Activated CD8-positive, alpha-beta T cell treated with anti-CD3 and anti-CD28 coated beads, Interleukin-2, amount 10 ng/mL, durations not matched to agents 7 days and 5 days (primary cell): Measurements from ENCODE around the gene ALDH1B1. TPM values are rescaled to one million over a fixed set of nuclear protein-coding genes. Genes with fewer than 3 reads are reported as not detected.

Experiments
- total RNA-seq, 2 experiments: library from RNA; stranded (reverse); gene quantifications; one replicate each; pipeline ENCODE4 v1.2.3, GENCODE V29; 2021

Gene ALDH1B1
- total RNA-seq, 2 experiments from 2014 or later = 14.7 to 16.3 TPM

Other genes starting within 250 kb of the ALDH1B1 start
- gene IGFBPL1, start 31.8 kb downstream of the ALDH1B1 start, total RNA-seq = not detected
- gene ANKRD18A, start 227.9 kb downstream of the ALDH1B1 start, total RNA-seq = under 1 TPM; 0.08 to 0.11 TPM